ENCODE measurements around the gene ROBO4. TPM values are rescaled to one million over a fixed set of nuclear protein-coding genes. Genes with fewer than 3 reads are reported as not detected.

The ROBO4 gene
- total RNA-seq, result 10 to 100 TPM in 3 of 6 experiments, 1 to 10 TPM in 3; 3.6 to 18.8 (median 9.0) TPM
- long read RNA-seq, result 0 reads

DNA sequence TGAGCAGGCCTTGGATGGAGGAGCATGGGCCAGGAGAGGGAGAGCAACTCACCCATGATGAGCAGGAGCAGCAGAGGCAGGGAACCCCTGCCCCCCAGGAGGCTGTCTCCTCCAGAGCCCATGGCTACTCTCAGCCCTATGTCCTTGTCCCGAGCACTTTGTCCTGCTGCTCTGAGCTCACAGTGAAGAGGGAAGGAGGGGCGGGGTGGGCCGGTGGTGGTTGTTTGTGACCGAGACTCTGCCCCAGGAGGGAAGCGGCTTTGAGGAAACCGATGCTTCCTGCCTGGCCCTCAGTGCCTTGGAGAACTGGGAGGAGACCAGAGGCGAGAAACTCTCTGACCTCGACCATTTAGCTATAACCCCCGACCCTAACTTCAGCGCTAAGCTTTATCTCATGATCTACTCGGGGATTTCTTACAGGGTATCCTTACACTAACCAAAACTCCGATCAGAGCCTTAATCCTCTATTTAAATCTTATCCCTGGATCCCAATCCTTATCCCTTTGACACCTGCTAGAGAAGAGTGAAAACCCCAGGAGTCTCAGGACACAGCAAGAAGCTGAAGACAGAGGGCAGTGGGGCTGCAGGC is at the start of gene ROBO4:
Gene ROBO4 (minus strand): TSS at position 192 of the 589 bp plus-strand sequence. CDS start 70 bp downstream, at position 122.
- WGBS (ENCODE audit: insufficient coverage, low coverage, low lambda C conversion rate, missing lambda C conversion rate), result 34% methylated on average over 8 of the region's 12 CpGs
- TF ChIP-seq, protein P1, sequence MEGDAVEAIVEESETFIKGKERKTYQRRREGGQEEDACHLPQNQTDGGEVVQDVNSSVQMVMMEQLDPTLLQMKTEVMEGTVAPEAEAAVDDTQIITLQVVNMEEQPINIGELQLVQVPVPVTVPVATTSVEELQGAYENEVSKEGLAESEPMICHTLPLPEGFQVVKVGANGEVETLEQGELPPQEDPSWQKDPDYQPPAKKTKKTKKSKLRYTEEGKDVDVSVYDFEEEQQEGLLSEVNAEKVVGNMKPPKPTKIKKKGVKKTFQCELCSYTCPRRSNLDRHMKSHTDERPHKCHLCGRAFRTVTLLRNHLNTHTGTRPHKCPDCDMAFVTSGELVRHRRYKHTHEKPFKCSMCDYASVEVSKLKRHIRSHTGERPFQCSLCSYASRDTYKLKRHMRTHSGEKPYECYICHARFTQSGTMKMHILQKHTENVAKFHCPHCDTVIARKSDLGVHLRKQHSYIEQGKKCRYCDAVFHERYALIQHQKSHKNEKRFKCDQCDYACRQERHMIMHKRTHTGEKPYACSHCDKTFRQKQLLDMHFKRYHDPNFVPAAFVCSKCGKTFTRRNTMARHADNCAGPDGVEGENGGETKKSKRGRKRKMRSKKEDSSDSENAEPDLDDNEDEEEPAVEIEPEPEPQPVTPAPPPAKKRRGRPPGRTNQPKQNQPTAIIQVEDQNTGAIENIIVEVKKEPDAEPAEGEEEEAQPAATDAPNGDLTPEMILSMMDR (IDR thresholded peaks at IDR 0.05), result no peak
- no peak for TF ChIP-seq POLR2A (IDR thresholded peaks at IDR 0.05)
- Histone ChIP-seq H3K27ac (peak within 1 kb of the TSS in 2 of 3 donors; percentile 31 to 57), H3K4me1 (no peaks in the 10 kb centered on the region), H3K27me3 (no peaks in the 10 kb centered on the region), H3K9me3 (no peaks in the 10 kb centered on the region), H3K36me3 (no peaks in the 10 kb centered on the region), H3K4me3 (peak within 1 kb of the TSS; percentile 20 to 33 (median 25))
- intact Hi-C loops (cut with DNase I), result no loop called here
- DNase-seq (peak in 1 of 3 donors; percentile 55), ATAC-seq (peak; percentile 48 to 58 (median 53))

DNA sequence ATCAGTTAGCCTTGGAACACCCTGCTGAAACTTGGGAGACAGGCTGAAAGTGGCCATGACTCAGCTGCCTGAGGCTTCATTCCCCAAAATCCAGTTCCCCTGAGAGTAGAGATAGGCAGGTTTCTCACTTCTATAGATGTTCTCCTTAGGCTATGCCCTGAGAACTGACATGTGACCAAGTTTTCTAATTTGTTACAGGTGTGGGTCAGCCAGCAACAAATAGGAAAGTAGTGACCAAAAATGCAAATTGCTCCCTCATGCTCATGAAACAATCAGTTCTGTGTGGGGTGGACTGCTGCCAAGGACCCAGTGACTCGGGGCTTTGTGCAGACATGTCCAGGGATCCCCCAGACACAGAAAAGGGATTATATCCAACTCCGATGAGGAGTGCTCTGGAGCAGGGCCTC is 49.1 kb upstream of the ROBO4 start:
- Histone ChIP-seq H3K9me3 (no peaks in the 10 kb centered on the region), H3K36me3 (no peaks in the 10 kb centered on the region), H3K4me3 (no peak overlapping the region), H3K27ac (no peak overlapping the region), H3K27me3 (no peaks in the 10 kb centered on the region), H3K4me1 (peaks cover 0 to 4% (median 0%) of the 10 kb centered on the region in 4 donors)
- intact Hi-C loops (cut with DNase I), result no loop called here
- 75% methylated on average over 2 of the region's 2 CpGs for WGBS (ENCODE audit: insufficient coverage, low coverage, low lambda C conversion rate, missing lambda C conversion rate)
- ATAC-seq, result no peak
- DNase-seq, result no peak
- no peak for TF ChIP-seq POLR2A (IDR thresholded peaks at IDR 0.05)
- TF ChIP-seq, protein P1 (IDR thresholded peaks at IDR 0.05), result no peak

DNA sequence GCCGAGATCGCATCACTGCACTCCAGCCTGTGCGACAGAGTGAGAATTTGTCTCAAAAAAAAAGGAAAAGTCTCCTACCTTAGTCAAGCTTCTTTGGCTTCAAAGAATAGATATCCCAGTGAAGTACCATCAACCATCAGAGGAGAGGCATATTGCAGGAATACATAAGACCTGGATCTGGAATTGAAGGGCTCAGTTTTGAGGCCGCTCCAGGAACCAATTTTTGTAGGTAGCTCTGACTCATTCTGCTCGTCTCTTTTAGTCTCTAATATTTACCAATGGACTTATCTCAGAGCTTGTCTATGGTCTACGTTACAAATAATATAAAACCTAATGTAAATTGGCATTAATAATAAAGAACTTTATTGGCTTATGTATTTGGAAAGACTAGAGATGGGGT is 48.2 kb upstream of the ROBO4 start:
- no peaks in the 10 kb centered on the region for H3K27me3 ChIP-seq
- intact Hi-C loops (cut with DNase I), result no loop called here
- no peaks in the 10 kb centered on the region for H3K9me3 ChIP-seq
- H3K4me1 ChIP-seq, result peaks cover 0 to 4% (median 0%) of the 10 kb centered on the region in 4 donors
- H3K27ac ChIP-seq, result no peak overlapping the region
- no peak overlapping the region for H3K4me3 ChIP-seq
- H3K36me3 ChIP-seq, result no peaks in the 10 kb centered on the region
- no peak for ATAC-seq
- WGBS (ENCODE audit: insufficient coverage, low coverage, low lambda C conversion rate, missing lambda C conversion rate), result 70% methylated on average over 4 of the region's 6 CpGs
- TF ChIP-seq, protein P1 (IDR thresholded peaks at IDR 0.05), result no peak
- no peak for TF ChIP-seq POLR2A (IDR thresholded peaks at IDR 0.05)
- DNase-seq, result no peak

DNA sequence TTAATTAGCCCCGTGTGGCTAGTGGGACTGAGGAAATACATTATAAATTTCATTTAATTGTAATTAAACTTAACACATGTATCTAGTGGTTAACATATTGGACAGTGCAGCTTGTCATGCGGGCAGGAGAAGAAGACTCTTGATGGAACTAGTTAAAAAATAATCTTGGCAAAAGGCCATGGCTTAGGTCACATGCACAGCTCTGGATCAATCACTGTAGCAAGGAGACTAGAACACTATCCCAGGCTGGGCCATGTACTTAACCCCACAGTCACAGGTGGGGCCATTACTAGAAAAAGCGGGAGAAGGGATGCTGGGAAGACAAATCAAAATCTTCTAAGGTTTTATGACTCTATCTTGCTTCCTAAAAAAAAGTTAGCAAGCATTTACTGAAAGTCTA is 46.9 kb upstream of the ROBO4 start:
- TF ChIP-seq POLR2A (IDR thresholded peaks at IDR 0.05), result no peak
- intact Hi-C loops (cut with DNase I), result no loop called here
- H3K27me3 ChIP-seq, result no peaks in the 10 kb centered on the region
- H3K36me3 ChIP-seq, result no peaks in the 10 kb centered on the region
- 31% methylated on average over 3 of the region's 3 CpGs for WGBS (ENCODE audit: insufficient coverage, low coverage, low lambda C conversion rate, missing lambda C conversion rate)
- no peak overlapping the region for H3K27ac ChIP-seq
- no peak overlapping the region for H3K4me3 ChIP-seq
- no peaks in the 10 kb centered on the region for H3K9me3 ChIP-seq
- ATAC-seq (peak in 3 of 4 donors; percentile 67 to 83 (median 69)), DNase-seq (no peak)
- H3K4me1 ChIP-seq, result peaks cover 0 to 4% (median 0%) of the 10 kb centered on the region in 4 donors

DNA sequence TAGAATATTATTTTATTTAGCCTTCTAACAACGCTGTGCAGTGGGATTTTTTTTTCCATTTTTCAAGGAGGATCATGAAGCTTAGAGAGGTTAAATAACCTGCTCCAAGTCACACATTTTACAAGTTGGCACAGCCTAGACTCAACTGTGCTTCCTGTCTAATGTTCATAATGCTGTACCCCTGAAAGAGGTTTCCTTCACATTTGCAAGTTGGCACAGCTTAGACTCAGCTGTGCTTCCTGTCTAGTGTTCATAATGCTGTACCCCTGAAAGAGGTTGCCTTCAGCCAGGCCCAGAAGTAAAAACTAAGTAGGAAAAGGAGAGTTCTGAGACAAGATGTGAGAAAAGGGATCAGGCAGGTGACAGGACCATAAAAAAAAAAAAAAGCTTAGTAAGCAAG is 46.1 kb upstream of the ROBO4 start:
- H3K27me3 ChIP-seq, result no peaks in the 10 kb centered on the region

More for the DNA sequence above, 46.1 kb upstream of the ROBO4 start:
- intact Hi-C loops (cut with DNase I), result no loop called here
- ATAC-seq (no peak), DNase-seq (no peak)
- Histone ChIP-seq H3K4me3 (no peak overlapping the region), H3K36me3 (no peaks in the 10 kb centered on the region), H3K9me3 (no peaks in the 10 kb centered on the region), H3K4me1 (peaks cover 0 to 4% (median 0%) of the 10 kb centered on the region in 4 donors), H3K27ac (no peak overlapping the region)
- TF ChIP-seq, protein P1 (IDR thresholded peaks at IDR 0.05), result no peak
- no peak for TF ChIP-seq POLR2A (IDR thresholded peaks at IDR 0.05)
- 21% methylated on average over 1 of the region's 1 CpG for WGBS (ENCODE audit: insufficient coverage, low coverage, low lambda C conversion rate, missing lambda C conversion rate)

Measured in right lobe of liver (tissue), 6 donors.